ENCODE measurements around the gene NTRK2.

Gene NTRK2

DNA sequence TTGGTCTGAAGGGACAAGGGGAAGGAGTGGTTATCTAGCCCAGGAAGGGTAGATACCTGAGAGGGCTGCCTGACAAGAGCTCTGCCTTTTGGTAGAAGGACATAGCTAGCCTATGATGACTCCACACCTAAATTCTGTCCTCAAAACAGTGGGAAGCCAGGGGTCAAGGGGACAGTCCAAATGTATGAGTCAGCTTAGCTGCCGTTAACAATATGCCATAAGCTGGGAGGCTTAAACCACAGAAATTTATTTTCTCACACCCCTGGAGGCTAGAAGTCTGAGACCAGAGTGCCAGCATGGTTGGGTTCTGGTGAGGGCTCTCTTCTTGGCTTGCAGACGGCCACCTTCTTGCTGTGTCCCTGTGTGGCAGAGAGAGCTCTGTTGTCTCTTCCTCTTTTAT is 306.4 kb downstream of the NTRK2 start:
- no peak overlapping the region for H3K27ac Mint-ChIP-seq
- H3K36me3 Mint-ChIP-seq, result no peaks in the 10 kb centered on the region
- peaks cover 5% of the 10 kb centered on the region for H3K27me3 Mint-ChIP-seq
- H3K4me1 Mint-ChIP-seq, result no peaks in the 10 kb centered on the region
- H3K9me3 Mint-ChIP-seq, result no peaks in the 10 kb centered on the region
- CTCF ChIA-PET, result no interaction called here
- DNase-seq, result no peak
- H3K4me3 Mint-ChIP-seq, result no peak overlapping the region

DNA sequence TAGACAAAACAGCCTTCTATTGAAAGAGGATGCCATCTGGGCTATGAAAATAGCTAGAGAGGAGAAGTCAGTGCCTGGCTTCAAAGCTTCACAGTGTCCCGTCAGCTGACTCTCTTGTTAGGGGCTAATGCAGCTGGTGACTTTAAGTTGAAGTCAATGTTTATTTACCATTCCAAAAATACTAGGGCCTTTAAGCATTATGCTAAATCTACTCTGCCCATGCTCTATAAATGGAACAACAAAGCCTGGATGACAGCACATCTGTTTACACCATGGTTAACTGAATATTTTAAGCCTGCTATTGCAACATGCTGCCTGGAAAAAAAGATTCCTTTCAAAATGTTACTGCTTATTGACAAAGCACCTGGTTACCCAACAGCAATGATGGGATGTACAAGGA is 309.1 kb downstream of the NTRK2 start:
- Mint-ChIP-seq H3K4me1 (no peaks in the 10 kb centered on the region), H3K27me3 (no peaks in the 10 kb centered on the region), H3K4me3 (no peak overlapping the region), H3K27ac (no peak overlapping the region), H3K36me3 (no peaks in the 10 kb centered on the region), H3K9me3 (no peaks in the 10 kb centered on the region)
- DNase-seq, result no peak
- CTCF ChIA-PET, result interaction anchor here (1.2 kb wide), 1 partner anchor 11 kb away, joined by 3 read pairs; no protein-coding TSS in a partner anchor

DNA sequence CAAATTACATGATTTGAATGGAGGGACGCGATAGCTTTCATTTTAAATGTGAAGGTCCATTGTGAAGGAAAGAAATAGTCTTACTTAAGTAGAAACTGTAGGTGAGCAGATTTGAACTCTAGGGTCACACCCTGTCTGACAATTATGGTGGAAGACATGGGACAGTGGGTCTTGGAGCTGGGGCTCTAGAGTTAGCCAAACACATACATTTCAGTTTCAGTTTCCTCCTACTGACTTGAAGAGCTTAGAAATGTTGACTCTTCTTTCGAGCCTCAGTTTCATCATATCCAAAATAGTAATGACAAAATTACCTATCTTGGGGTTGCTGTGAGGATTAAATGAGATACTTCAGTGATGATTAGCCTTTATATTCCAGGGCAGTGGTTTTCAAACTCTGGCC is 314.2 kb downstream of the NTRK2 start:
- Mint-ChIP-seq H3K36me3 (no peaks in the 10 kb centered on the region), H3K4me1 (no peaks in the 10 kb centered on the region), H3K27me3 (no peaks in the 10 kb centered on the region), H3K4me3 (no peak overlapping the region), H3K9me3 (no peaks in the 10 kb centered on the region), H3K27ac (no peak overlapping the region)
- CTCF ChIA-PET, result no interaction called here
- DNase-seq, result no peak

GRCh38 chr9:84988621-84989020 is 319.1 kb downstream of the NTRK2 start:
- no peak for DNase-seq
- Mint-ChIP-seq H3K9me3 (no peaks in the 10 kb centered on the region), H3K4me1 (no peaks in the 10 kb centered on the region), H3K4me3 (no peak overlapping the region), H3K36me3 (no peaks in the 10 kb centered on the region), H3K27ac (no peak overlapping the region), H3K27me3 (no peaks in the 10 kb centered on the region)
- CTCF ChIA-PET, result no interaction called here

- Mint-ChIP-seq H3K4me1 (no peaks in the 10 kb centered on the region), H3K27ac (no peak overlapping the region), H3K27me3 (no peaks in the 10 kb centered on the region), H3K9me3 (no peaks in the 10 kb centered on the region), H3K36me3 (no peaks in the 10 kb centered on the region), H3K4me3 (no peak overlapping the region)
- DNase-seq, result no peak
- CTCF ChIA-PET, result no interaction called here
These were observed 320.9 kb downstream of the NTRK2 start for GRCh38 chr9:84990416-84990815.

GRCh38 chr9:84990850-84991513 is 321.5 kb downstream of the NTRK2 start:
- CTCF ChIA-PET, result no interaction called here
- H3K27me3 Mint-ChIP-seq, result no peaks in the 10 kb centered on the region
- H3K36me3 Mint-ChIP-seq, result no peaks in the 10 kb centered on the region
- no peak overlapping the region for H3K27ac Mint-ChIP-seq
- H3K4me3 Mint-ChIP-seq, result no peak overlapping the region
- no peaks in the 10 kb centered on the region for H3K4me1 Mint-ChIP-seq
- H3K9me3 Mint-ChIP-seq, result no peaks in the 10 kb centered on the region
- DNase-seq, result no peak

DNA sequence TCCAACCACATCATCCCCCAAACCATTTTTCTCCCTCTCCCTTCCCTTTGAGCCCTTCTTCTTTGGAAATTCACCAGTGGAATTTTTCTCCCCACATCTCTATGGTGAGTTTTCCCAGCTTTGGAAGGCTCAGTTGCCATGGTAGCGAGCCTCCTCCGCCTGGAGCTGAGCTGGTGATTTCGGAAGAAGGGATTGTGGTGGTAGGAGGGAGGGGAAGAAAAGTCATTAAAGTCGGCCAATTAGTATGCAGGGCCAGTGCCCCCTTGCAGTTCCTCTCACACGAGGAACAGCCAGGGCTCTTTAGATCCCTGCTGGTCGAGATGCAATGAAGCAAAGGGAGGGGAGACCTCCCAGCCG is 322.0 kb downstream of the NTRK2 start:
- H3K9me3 Mint-ChIP-seq, result no peaks in the 10 kb centered on the region
- no peaks in the 10 kb centered on the region for H3K4me1 Mint-ChIP-seq
- CTCF ChIA-PET, result no interaction called here
- H3K36me3 Mint-ChIP-seq, result no peaks in the 10 kb centered on the region
- no peaks in the 10 kb centered on the region for H3K27me3 Mint-ChIP-seq
- H3K27ac Mint-ChIP-seq, result no peak overlapping the region
- DNase-seq, result no peak
- H3K4me3 Mint-ChIP-seq, result no peak overlapping the region

- no peak overlapping the region for H3K4me3 Mint-ChIP-seq
- no peaks in the 10 kb centered on the region for H3K9me3 Mint-ChIP-seq
- no peaks in the 10 kb centered on the region for H3K27me3 Mint-ChIP-seq
- CTCF ChIA-PET, result no interaction called here
- no peaks in the 10 kb centered on the region for H3K36me3 Mint-ChIP-seq
- no peak for DNase-seq
- no peaks in the 10 kb centered on the region for H3K4me1 Mint-ChIP-seq
- H3K27ac Mint-ChIP-seq, result no peak overlapping the region
These were observed 322.9 kb downstream of the NTRK2 start for GRCh38 chr9:84992381-84992780.

DNA sequence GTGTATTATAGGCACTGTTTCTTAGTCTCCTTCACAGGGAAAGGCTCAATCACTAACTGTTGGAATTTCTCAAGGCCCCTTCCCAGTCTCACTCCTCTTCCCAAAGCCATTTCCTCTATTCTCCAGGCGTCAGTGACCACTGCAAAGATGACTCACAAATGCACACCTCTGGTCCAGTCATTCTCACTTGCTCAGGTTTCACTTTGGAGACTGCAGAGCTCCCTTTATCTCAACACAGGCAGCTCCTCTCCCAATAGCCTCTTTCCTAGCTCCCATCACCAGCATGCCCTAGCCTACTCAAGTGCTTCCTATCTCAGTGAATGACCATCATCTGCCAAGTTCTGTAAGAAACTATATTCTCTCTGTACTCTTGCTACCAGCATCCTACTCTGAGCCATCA is 323.6 kb downstream of the NTRK2 start:
- DNase-seq, result no peak
- no peaks in the 10 kb centered on the region for H3K36me3 Mint-ChIP-seq
- H3K27ac Mint-ChIP-seq, result no peak overlapping the region
- H3K4me3 Mint-ChIP-seq, result no peak overlapping the region
- CTCF ChIA-PET, result no interaction called here
- H3K4me1 Mint-ChIP-seq, result no peaks in the 10 kb centered on the region
- H3K27me3 Mint-ChIP-seq, result no peaks in the 10 kb centered on the region
- no peaks in the 10 kb centered on the region for H3K9me3 Mint-ChIP-seq

- H3K4me1 Mint-ChIP-seq, result no peaks in the 10 kb centered on the region
- no peaks in the 10 kb centered on the region for H3K36me3 Mint-ChIP-seq
- peaks cover under 1% of the 10 kb centered on the region for H3K9me3 Mint-ChIP-seq
- no peak overlapping the region for H3K27ac Mint-ChIP-seq
- H3K27me3 Mint-ChIP-seq, result no peaks in the 10 kb centered on the region
- no peak for DNase-seq
- H3K4me3 Mint-ChIP-seq, result no peak overlapping the region
- CTCF ChIA-PET, result no interaction called here
These were observed 326.5 kb downstream of the NTRK2 start for GRCh38 chr9:84996029-84996428.

DNA sequence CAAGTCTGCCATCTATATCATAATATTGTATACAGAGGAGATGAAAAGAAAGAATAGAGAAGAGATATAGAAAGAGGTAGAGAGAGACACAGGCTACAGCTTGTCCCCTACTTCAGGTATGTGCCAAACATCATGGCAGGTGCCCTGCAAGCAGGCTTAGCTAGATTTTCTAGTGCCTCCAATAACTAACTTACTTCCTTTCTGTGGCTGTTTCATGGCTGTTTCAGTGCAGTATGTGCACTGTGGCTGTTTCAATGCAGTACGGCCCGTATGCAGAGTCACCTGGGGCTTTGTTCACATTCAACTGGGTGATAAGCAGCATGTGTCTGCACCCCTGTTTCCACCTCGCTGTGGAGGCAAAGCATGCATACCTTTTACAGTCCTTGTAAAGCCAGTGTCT is 327.2 kb downstream of the NTRK2 start:
- Mint-ChIP-seq H3K4me3 (no peak overlapping the region), H3K27ac (no peak overlapping the region), H3K36me3 (no peaks in the 10 kb centered on the region), H3K9me3 (peaks cover 4% of the 10 kb centered on the region), H3K4me1 (no peaks in the 10 kb centered on the region), H3K27me3 (no peaks in the 10 kb centered on the region)
- CTCF ChIA-PET, result interaction anchor here (1.0 kb wide), 1 partner anchor 14 kb away, joined by 3 read pairs; no protein-coding TSS in a partner anchor
- no peak for DNase-seq

DNA sequence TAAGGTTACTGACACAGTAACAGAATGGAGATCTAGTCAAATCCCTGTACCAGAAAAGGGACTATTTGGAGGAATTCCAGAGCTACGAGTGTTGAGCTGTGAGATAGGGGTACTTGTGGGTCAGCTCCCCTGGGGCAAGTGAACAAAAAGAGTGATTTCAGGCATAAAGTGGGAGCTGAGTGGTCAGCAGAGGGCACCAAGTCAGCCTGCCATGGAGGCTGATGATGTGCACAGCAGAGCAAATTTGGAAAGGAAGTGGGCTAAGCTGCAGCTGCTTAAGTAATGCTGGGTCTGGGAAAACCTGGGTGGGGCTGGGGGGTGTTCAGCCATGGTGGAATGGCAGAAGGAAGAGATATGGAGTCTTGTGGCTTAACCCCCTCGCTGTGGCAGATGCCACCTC is 327.9 kb downstream of the NTRK2 start:
- Mint-ChIP-seq H3K27ac (no peak overlapping the region), H3K9me3 (peaks cover 4% of the 10 kb centered on the region), H3K36me3 (no peaks in the 10 kb centered on the region), H3K27me3 (no peaks in the 10 kb centered on the region), H3K4me3 (no peak overlapping the region), H3K4me1 (no peaks in the 10 kb centered on the region)
- CTCF ChIA-PET, result interaction anchor here (0.6 to 1.0 kb wide), 2 partner anchors 14 to 613 kb away, joined by 3 read pairs; no protein-coding TSS in a partner anchor
- no peak for DNase-seq

DNA sequence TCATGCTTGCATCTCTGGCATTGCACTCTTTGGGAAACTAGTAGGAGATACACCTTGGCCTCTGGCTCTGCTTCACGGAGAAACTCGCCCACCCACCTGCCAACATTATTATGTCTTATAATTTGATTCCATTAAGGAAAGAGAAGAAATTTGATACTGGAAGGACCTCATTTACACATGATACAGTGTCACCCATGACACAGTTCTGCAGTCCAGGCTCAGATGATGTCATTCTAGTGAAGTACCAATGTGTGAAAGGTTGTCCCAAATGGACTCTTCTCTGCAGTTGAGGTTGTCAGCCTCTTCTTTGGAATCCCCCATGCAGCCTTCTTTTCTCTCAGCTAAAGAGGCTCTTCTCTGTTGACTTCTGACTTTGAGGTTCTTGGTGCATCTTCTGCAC is 329.1 kb downstream of the NTRK2 start:
- Mint-ChIP-seq H3K27ac (no peak overlapping the region), H3K27me3 (no peaks in the 10 kb centered on the region), H3K9me3 (peaks cover 4% of the 10 kb centered on the region), H3K36me3 (no peaks in the 10 kb centered on the region), H3K4me3 (no peak overlapping the region), H3K4me1 (no peaks in the 10 kb centered on the region)
- DNase-seq, result no peak
- CTCF ChIA-PET, result no interaction called here

GRCh38 chr9:84999788-85000187 is 330.3 kb downstream of the NTRK2 start:
- no peak overlapping the region for H3K4me3 Mint-ChIP-seq
- DNase-seq, result no peak
- H3K36me3 Mint-ChIP-seq, result no peaks in the 10 kb centered on the region
- no peak overlapping the region for H3K27ac Mint-ChIP-seq
- CTCF ChIA-PET, result no interaction called here
- no peaks in the 10 kb centered on the region for H3K27me3 Mint-ChIP-seq
- peaks cover 4% of the 10 kb centered on the region for H3K9me3 Mint-ChIP-seq
- no peaks in the 10 kb centered on the region for H3K4me1 Mint-ChIP-seq

GRCh38 chr9:85001925-85002324 is 332.4 kb downstream of the NTRK2 start:
- no peaks in the 10 kb centered on the region for H3K36me3 Mint-ChIP-seq
- H3K4me3 Mint-ChIP-seq, result no peak overlapping the region
- no peaks in the 10 kb centered on the region for H3K4me1 Mint-ChIP-seq
- no peak overlapping the region for H3K27ac Mint-ChIP-seq
- no peak for DNase-seq
- H3K9me3 Mint-ChIP-seq, result peaks cover 4% of the 10 kb centered on the region
- CTCF ChIA-PET, result no interaction called here
- H3K27me3 Mint-ChIP-seq, result no peaks in the 10 kb centered on the region

All from activated naive CD4-positive, alpha-beta T cell treated with anti-CD3 and anti-CD28 coated beads, Interleukin-2, amount 10 ng/mL, durations not matched to agents 7 days and 5 days (primary cell).